Neural cell (in vitro differentiated cells): ENCODE data around the gene C11orf42.

Source experiments
- CTCF ChIP-seq: fragments of 450-650 bp; IDR thresholded peaks from 2 replicates; pipeline ENCODE4 v1.5.1; 2014; ENCODE audit warnings: antibody characterized with exemption, mild to moderate bottlenecking, moderate library complexity; ENCODE audit not compliant: poor library complexity, severe bottlenecking
- EP300 ChIP-seq: fragments of 450-650 bp; conservative IDR thresholded peaks from 2 replicates; pipeline ENCODE4 v1.6.1; 2014; ENCODE audit warnings: antibody characterized with exemption, mild to moderate bottlenecking, moderate library complexity; ENCODE audit not compliant: poor library complexity, severe bottlenecking
- EZH2 ChIP-seq: fragments of 200-600, 300-800 bp; shearing (Covaris generic), sonication (generic); IDR thresholded peaks from 2 replicates; pipeline ENCODE4 v1.6.1; 2014; ENCODE audit warnings: antibody characterized with exemption, low read length, borderline replicate concordance, mild to moderate bottlenecking; ENCODE audit not compliant: insufficient read depth, poor library complexity, severe bottlenecking
- POLR2AphosphoS5 ChIP-seq: IDR thresholded peaks from 2 replicates; pipeline ENCODE4 v1.6.1; 2012
- RAD21 ChIP-seq: fragments of 450-650 bp; conservative IDR thresholded peaks from 2 replicates; pipeline ENCODE4 v1.6.1; 2014; ENCODE audit warnings: antibody characterized with exemption, mild to moderate bottlenecking, moderate library complexity
- REST ChIP-seq: IDR thresholded peaks from 2 replicates; pipeline ENCODE4 v1.6.1; 2012; ENCODE audit warnings: borderline replicate concordance
- SMC3 ChIP-seq: fragments of 450-650 bp; conservative IDR thresholded peaks from 2 replicates; pipeline ENCODE4 v1.6.1; 2014; ENCODE audit warnings: antibody characterized with exemption, mild to moderate bottlenecking, moderate library complexity; ENCODE audit not compliant: poor library complexity
- TAF1 ChIP-seq: IDR thresholded peaks from 2 replicates; pipeline ENCODE4 v1.6.1; 2012; ENCODE audit warnings: low read depth

- TF ChIP-seq CTCF, result no peak
- TF ChIP-seq EP300, result no peak
- TF ChIP-seq POLR2AphosphoS5, result no peak
- no peak for TF ChIP-seq EZH2
- no peak for TF ChIP-seq RAD21
- no peak for TF ChIP-seq SMC3
- TF ChIP-seq TAF1, result no peak
- no peak for TF ChIP-seq REST
Observed at GRCh38 chr11:6200975-6201374, 4.4 kb upstream of the C11orf42 start.
